ENCODE results near the gene KIT.
A peak's percentile ranks its signal among the peaks of the same experiment; 100 is the strongest.

KIT gene

DNA sequence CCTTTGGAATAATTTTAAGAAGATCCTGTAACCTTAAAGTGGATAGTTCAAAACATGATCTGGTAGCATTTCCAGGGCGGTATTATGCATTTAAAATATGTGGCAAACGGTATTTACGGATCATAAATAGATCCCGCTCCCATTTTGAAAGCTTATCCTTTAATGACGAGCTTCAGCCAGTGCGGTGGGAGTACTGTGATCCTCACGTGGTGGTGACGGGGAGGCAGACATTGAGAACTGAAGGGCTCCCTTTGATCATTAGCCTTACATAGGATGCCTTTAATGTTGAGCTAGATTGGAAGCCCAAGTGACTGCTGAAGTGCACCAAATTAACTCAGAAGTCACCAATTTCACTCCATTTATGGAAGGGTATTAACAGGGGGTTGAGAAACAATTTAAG, 56.9 kb downstream of the KIT start:
- no peak for TF ChIP-seq CTCF (conservative IDR thresholded peaks at IDR 0.05; ENCODE audit: low read depth, low read length)
- H3K4me3 ChIP-seq (ENCODE audit: low read length): no peak overlapping the region
- peak; percentile 40 for DNase-seq (ENCODE audit: low read depth)

GRCh38 chr4:54716478-54717065, 58.8 kb downstream of the KIT start:
- no peak for DNase-seq (ENCODE audit: low read depth)
- H3K4me3 ChIP-seq (ENCODE audit: low read length): no peak overlapping the region
- no peak for TF ChIP-seq CTCF (conservative IDR thresholded peaks at IDR 0.05; ENCODE audit: low read depth, low read length)

GRCh38 chr4:54717694-54718093, 59.9 kb downstream of the KIT start:
- DNase-seq (ENCODE audit: low read depth): no peak
- no peak for TF ChIP-seq CTCF (conservative IDR thresholded peaks at IDR 0.05; ENCODE audit: low read depth, low read length)

DNA sequence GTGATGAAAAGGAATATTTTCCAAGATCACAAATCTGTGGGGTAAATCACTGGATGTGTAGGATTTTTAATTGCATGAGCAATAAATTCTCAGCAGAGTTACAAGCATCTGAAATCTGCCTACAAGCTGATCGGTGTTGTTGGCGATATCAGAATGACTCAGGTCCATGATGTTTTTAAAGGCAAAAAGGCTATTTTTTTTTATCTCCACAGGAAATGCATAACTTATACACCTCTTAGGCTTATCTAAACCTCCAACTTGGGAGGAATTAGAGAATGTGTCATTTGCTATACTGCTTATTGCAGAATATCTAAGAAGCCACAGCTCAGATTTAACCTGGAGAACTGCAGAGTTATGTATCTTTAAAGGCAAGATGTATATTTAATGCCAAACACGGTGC, 61.6 kb downstream of the KIT start:
- TF ChIP-seq CTCF (conservative IDR thresholded peaks at IDR 0.05; ENCODE audit: low read depth, low read length): no peak
- DNase-seq (ENCODE audit: low read depth): no peak
- H3K4me3 ChIP-seq (ENCODE audit: low read length): no peak overlapping the region

More at GRCh38 chr4:54717694-54718093, 59.9 kb downstream of the KIT start:
- no peak overlapping the region for H3K4me3 ChIP-seq (ENCODE audit: low read length)

DNA sequence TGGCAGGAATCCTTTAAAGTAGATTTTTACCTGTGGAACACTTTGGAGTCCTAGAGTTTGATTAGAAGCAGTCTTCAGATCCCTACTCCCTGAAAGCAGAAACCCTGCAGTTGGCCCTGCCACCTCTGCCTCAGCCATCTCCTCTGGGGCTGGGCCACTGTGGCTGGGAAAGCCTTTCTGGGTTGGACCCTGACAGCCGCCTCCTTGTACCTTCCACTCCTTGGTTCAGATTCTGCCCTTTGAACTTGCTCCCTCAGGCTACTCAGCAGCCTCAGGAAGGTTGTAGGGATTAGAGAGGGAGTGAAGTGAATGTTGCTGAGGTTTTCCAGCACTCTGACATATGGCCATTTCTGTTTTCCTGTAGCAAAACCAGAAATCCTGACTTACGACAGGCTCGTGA, 65.5 kb downstream of the KIT start:
- no peak for TF ChIP-seq CTCF (conservative IDR thresholded peaks at IDR 0.05; ENCODE audit: low read depth, low read length)
- DNase-seq (ENCODE audit: low read depth): no peak
- no peak overlapping the region for H3K4me3 ChIP-seq (ENCODE audit: low read length)

GRCh38 chr4:54723820-54724219, 66.1 kb downstream of the KIT start:
- no peak for TF ChIP-seq CTCF (conservative IDR thresholded peaks at IDR 0.05; ENCODE audit: low read depth, low read length)
- no peak for DNase-seq (ENCODE audit: low read depth)
- no peak overlapping the region for H3K4me3 ChIP-seq (ENCODE audit: low read length)

DNA sequence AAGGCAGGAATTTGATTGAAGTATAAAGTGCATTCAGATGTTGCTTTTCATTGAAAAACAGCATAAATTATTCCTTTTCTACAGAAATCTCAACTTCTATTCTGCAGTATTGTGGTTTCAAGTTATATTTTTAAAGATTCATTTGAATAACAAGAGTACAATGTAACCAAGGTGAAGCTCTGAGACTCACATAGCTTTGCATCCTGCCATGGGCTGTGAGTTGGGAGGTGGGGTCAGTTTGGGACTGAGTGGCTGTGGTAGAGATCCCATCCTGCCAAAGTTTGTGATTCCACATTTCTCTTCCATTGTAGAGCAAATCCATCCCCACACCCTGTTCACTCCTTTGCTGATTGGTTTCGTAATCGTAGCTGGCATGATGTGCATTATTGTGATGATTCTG, 69.2 kb downstream of the KIT start:
- DNase-seq (ENCODE audit: low read depth): no peak
- no peak for TF ChIP-seq CTCF (conservative IDR thresholded peaks at IDR 0.05; ENCODE audit: low read depth, low read length)
- H3K4me3 ChIP-seq (ENCODE audit: low read length): no peak overlapping the region

All from retinal pigment epithelial cell (primary cell).